Nucleus accumbens (tissue), 56 donors: ENCODE data around the gene KCNIP4.

Source experiments
- DNase-seq, 56 donors: peaks; one replicate each; lab custom pipeline; 2025; lab: John Stamatoyannopoulos, UW

Gene KCNIP4

DNA sequence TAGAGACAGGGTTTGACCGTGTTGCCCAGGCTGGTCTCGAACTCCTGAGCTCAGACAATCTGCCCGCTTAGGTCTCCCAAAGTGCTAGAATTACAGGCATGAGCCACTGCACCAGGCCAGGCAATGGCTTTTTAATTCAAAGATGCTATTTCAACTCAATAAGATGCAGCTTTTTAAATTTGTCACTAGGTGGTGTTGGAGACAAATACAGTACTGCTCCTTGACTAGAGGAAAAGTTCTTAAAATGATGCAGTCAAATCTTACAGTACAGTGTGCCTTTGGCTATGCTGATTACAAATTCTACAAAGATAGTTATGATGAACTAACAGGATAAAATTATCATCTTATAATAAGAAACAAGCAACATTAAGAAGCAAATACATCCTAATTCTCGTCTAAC is 441.1 kb downstream of the KCNIP4 start:
- DNase-seq = no peak

DNA sequence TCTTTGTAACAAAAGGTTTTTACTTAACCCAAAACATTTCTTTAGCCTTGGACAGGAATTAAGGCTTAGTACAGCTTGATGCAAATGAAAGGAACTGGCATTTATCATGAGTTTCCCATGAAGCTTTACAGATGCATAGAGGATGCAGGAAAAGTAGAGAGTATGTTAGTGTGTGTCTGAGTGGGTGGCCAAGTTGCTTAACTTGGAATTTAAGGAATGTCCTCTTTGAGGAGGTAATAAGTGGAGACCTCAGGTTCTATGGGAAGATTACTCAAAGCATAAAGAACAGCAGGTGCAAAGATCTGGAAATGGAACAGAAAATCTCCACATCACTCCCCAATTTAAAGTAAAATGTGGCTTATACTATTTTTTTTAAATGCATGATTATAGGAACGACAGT is 457.9 kb downstream of the KCNIP4 start:
- DNase-seq = no peak

DNA sequence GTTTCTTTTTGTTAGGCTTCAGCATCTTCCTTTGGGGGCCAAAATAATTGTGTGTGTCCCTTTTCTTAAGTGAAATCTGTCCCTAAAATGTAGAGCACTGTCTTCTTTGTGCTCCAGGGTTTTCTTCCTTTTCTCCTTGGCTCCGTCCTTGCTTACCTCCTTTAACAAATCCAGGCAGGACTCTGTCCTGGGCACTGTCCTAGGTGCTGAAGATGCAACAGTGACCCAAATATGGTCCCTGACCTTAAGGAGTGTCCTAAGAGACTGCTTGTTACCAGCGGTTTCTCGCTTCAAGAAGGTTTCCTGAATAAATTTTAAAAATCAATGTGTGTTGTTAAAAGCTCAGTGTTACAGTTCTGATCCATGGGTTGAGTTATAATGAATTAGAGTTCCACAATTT is 471.8 kb downstream of the KCNIP4 start:
- DNase-seq = no peak

DNA sequence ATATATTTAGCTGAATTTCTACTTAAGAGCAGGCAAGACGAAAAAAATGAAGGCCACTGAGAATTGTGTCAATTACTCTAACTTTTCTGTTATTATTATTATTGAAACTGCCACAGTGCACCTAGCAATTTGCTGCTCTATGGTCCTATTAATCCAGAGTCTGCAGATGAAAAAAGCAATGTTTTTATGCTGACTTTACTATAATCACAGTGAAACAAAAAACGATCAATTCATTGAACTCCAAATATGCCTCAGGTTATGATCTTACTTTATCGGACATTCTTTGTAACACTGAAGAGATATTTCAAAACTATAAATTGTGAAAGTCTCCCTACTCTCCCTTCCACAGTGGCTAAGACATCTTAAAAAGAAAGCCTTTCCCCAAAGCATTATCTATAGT is 474.4 kb downstream of the KCNIP4 start:
- DNase-seq = no peak

DNA sequence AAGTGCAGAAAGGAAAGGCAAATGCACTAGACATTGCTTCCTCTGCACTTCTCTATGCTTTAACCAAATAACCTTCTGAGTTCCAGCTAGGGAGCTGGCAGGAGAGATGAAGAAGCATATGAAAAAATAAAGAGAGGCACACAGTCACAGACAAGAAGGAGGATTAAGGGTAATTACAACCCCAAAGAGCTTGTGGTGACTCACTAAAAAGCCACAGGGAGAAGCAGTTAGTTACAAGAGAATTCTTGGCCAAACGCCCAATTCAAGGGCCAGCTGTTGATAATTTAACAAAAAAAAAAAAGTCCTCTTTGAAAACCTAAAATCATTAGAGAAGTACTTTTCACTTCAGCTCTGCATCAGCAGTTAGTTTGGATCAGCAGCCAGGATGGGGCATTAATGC is 478.0 kb downstream of the KCNIP4 start:
- DNase-seq = no peak

DNA sequence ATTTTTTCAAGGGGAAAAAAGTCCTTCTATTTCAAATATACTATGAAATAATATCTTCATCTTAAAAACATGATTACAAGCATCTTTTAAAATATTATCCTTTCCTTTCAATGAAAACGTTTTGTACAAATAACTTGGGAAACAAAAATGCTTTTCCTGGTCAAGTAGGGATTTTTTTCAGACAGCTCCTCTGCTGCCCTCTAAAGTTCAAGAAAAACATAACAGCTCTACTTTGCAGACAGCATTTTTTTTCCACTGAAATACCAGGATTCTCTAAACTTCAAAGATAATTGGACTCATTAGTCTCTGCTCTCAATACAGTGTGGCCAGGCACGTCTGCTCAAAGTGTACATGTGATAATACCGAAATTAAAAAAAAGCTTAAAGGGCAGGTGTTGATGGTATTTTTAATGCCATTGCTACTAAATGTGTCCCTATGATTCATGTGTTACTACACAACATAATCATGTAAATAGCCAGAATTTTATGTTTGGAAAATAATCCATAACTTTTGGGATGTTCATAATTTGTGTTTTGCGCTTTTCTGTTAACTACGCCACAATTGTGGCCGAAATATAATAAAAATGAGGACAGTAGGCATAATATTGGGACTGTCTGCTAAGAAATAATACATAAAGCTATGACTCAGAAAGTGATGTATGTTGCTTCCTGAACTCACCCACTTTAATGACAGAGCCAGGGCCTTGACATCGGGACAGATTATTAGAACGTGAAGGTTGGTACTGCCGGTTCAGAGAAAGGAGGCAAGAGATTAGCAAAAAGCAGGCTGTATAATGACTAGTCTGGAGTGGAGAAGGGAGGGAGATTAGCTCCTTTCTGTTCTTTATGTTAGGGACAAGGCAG is 478.9 kb downstream of the KCNIP4 start:
- no peak for DNase-seq

DNA sequence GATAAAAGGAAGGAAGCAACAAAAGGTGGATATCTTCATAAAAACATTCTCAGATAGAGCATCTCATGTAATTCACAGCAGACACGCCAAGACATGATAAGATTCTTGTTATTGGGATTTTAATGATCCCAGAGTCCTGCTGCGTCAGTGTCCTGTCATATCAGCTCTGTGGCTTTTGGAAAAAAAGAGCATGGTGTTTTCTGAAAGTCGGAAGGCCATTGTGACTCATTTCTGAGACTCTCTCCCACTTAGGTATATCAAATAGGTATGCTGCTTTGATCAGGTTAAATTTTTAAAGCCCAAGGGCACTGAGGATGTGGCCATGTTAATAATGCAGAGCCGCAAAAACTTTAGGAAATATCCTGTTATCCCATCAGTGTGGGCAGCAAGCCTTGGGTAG is 481.0 kb downstream of the KCNIP4 start:
- DNase-seq = no peak

DNA sequence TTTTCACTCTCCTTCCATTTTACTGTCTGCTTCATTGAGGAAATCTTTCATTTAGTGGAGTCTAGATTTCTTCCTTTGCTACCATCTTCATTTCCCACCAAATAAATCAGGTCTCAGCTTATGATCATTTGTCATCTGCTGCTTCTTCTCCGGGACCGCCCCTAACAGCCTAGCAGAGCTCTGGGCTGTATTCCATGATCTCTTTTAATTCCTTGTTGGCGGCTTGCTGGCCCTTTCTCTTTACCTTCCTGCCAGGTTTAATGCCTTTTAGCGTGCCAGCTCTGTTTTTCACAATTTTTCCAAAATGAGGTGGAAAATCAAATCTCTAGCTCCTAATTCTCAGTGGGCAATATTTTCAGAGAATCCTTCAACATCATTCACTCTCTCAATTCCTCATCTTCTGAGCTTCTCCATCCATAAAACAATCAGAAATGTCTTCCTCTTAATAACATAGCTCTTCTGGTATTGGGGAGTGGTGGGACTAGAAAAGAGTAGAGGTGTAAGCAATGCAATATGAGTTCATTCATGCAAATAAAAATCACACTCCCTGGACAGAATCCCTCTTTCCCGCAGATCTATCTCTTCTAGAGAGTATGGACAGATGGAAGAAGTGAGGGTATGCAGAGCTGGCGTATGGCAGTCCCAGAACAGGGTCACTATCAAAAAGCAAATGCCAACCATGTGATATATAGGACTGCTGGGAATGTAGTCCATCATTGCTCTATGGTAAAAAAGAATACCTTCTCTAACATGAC is 491.3 kb downstream of the KCNIP4 start:
- no peak for DNase-seq

DNA sequence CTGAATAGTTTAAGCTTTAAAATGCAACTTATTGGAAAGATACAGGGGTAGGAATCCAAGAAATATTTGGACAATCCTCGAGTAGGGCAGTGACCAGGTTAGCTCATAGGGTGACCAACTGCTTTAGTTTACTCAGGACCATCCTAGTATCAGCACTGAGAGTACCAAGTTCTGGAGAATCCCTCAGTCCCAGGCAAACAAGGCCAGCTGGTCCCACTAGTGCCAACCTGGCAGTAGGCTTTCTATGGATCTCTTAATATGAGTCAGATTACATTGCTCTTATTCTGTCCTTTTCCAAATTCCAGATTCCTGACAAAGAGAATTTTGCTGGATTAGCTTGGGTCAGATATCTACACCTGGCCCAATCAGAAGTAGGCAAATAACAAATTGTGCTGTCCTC is 493.7 kb downstream of the KCNIP4 start:
- no peak for DNase-seq

DNA sequence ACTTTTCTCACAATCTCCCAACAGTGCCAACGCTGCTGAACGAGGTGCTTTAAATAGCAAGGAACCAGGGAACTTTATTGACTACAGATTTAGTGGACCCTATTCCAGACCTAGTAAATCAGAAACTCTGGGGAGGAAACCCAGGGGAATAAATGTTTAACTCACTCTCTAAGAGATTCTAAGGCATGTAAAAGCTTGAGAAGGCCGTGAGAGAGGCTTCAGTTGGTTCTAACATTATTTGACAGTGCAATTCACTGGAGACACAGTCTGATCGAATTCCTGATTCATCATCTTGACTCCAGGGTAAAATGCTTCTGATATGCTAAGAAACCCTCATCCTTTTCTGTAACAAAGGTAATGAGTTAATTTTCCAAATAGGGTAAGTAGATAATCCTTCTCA is 494.4 kb downstream of the KCNIP4 start:
- DNase-seq = no peak

DNA sequence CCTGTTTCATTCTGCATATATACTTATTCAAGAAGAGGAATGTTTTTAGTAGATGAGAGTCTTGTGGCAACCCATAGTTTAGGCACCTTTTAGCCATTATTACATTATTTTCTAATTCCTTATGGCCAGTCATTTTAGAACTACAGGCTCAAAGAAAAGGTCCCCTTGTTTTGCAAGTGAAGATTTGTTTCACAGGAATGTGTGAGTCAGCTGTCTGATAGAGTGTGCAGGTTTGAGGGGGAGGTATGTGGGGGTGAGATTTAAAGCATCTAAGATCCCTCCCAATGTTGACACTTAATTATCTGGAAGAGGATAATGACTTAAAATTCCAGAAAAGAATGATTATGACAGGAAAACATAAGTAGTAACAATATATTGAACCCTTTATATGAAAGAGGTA is 495.6 kb downstream of the KCNIP4 start:
- peak in 1 of 56 donors; percentile 7 for DNase-seq

DNA sequence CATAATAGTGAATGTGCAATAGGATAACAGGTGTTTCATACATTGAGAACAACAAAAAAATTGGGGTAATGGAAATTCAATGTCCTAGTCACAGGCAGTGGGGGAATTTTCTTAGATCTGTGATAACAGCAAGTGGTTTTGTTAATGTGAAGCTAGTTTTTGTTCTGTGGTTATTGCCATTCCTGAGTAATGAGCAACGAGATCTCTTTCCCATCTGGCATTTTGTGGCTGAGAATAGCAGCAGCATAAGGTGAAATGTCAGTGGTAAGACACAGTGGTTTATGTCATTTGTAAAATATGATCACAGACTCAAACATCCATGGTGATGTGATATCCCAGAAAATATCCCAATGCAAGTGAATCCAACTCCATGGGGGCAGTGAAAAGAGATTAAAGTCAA is 497.5 kb downstream of the KCNIP4 start:
- DNase-seq = no peak

DNA sequence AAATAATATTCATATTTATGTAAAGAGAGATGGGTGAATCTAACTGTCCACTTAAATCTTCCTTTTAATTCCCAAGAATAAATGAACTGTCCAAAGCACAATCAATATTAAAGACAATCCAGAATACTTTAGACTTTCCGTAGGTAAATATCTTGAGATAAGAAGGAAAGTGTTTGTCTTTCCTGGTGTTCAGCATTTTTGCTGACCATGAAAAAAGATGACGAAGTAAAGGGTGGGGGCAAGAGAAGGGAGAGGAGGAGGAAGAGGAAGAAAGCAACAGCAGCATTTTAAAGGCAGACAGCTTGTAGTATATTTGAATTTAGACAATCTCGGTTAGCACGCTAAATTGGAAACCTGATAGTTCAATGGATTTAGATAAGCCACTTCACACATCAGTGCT is 498.2 kb downstream of the KCNIP4 start:
- DNase-seq = no peak

DNA sequence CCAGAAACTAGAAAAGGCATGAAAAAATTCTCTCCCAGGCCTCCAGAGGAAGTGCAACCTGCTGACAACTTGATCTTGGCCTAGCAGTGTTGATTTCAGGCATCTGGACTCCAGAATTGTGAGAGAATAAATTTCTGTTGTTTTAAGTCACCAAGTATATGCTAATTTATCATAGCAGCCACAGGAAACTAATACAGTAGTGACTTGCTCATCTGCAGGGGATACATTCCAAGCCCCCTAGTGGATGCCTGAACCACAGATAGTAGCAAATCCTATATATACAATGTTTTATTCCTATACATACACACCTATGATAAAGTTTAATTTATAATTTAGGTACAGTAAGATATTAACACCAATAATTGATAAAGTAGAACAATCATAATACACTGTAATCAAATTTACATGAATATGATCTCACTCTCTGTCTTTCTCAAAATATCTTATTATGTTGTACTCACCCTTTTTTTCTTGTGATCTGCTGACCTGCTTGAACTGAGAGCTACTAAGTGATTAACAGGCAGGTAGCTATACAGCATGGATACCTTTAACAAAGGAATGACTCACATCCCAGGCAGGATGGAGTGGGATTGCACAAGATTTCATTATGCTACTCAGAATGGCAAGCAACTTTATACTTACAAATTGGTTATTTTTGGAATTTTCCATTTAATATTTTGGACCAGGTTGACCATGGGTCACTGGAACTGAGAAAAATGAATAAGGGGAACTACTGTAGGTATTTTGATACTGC is 501.1 kb downstream of the KCNIP4 start:
- peak in 7 of 56 donors; percentile 1 to 28 (median 7) for DNase-seq

DNA sequence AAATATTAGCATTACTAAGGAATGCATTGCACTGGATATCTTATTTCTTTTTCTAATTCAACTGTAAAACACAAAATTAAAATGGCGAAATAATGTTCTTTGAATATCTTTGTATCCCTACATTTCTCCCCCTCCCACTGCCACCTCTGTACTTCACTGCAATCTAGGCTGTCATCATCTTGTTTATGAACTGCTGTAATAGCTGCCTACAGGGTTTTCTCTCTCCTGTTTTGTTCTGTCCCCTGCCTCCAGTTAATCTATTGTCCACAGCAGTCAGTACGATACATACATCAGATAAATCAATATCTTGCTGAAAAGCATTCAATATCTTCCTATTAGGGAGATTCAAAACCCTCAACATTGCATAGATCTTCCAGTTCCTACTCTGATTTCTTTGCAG is 528.4 kb downstream of the KCNIP4 start:
- no peak for DNase-seq

DNA sequence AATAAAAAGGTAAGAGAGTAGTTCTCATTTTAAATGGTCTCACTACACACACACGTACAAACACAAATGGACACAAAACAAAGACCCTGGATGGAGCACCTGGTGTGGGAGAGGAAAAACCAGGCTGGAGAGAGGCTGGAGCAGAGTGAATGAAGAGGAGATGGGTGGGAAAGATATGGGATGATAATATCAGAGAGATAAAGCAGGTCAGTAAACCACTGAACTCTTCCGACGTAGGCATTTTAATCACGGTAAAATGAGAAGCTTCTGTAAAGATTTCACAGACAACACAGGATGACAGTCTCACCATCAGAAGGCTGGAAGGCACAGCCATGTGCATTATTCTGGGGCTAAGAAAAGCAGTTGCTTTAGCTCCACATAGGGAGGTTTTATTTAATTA is 532.8 kb downstream of the KCNIP4 start:
- no peak for DNase-seq

DNA sequence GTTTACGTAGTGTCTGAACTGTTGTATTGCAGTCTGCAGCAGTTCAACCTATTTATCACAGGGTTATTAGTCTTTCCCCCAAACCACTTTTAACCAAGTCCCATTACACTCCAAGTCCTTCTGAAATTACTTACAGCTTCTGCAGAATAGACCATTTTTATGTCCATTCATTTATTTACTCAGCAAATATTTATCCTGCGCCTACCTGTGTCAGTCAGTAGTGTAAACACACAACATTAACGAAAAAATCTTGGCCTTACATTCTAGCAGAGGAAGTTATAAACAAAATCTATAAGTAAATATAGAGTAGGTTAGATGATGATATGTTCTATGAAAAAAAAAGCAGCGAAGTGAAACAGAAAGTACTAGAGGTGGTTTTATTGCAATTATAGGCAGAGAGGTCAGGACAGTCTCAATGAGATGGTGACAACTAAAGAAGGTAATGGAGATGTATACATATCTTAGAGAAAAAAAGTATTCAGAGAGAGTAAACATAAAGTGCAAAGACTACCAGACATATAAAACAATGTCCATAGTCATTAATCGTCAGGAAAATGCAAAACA is 534.7 kb downstream of the KCNIP4 start:
- no peak for DNase-seq

DNA sequence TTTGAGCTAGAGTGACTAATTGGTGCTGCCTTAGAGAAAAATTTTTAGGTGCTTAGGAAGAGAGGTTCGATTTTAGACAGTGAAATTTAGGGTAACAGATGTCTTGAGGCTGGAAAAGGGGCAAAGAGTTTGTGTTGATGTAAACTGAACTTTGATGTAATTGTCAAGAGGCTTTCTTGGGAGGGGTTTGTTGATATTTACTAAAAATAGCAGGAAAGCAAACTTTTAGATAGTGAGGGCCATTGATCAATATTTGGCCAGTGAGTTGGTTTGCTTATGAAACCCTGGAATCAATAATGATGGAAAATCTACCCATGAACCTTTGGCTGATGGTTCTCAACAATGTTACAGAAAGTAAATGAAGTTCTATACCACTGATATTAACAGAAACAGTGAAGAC is 537.5 kb downstream of the KCNIP4 start:
- no peak for DNase-seq

DNA sequence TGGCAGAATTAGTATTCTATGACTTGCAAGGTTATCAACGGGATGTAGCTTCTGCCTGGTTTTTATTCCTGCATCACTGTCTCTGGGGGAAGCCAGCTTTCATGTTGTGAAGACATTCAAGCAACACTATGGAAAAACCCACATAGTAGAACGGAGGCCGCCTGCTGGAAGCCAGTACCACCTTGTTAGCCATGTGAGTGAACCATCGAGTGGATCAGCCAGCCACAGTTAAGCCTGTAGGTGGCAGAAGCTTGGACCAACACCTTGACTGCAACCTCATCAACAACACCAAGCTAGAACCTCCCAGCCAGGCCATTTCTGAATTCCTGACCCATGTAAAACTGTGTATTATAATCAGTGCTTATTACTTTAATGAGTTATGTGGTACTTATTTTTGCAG is 538.2 kb downstream of the KCNIP4 start:
- DNase-seq = no peak

DNA sequence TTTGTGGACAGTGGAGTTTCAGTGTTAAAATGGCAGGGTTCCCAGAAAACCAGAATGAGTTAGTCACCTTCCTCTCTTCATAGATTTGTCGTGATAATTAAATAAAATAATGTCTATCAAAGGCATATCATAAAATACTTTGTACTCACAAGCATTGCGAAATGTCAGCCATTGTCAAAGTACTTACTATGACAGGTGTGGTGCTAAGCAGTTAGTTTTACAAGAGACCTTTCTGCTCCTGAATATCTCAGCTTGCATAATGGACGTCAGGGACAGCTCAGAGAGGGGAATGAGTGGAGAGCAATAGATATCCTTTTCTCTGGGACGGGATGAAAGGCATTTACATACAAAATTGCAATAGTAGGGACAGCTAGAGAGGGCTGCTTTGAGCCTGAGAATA is 560.9 kb downstream of the KCNIP4 start:
- no peak for DNase-seq

DNA sequence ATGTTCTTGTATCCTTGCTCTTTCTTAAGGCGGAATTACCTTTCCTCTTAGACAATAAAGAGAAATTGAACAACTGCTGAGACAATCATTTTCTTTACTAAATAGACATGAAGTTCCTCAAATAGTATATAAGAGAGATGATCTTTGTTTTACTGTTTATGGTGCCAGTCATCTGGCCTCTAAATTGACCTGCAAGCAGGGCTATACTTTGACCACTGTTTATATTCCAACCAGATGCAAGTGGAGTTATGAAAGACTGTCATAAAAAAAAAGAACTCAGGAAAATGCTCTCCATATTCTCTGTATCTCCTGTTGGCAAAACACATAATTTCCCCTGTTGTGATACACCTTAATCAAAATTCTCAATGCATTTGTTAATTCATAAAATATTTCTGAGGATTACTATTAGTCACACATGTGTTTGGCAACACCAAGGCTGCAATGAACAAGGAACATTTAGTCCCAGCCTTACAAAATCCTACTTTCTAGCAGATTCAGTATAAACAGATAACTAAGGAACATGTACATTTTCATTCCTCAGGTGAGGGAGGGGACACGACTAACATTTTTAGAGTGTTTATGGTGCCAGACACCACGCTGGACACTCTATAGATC is 562.3 kb downstream of the KCNIP4 start:
- no peak for DNase-seq
